B cell (primary cell): ENCODE results near the gene PSEN1. TPM values are rescaled to one million over a fixed set of nuclear protein-coding genes. Genes with fewer than 3 reads are reported as not detected.

Experiments
- ATAC-seq: fragments of 200-7000 bp; cut with Tn5 transposase; one replicate; pipeline ENCODE4 v1.10.0; 2021; ENCODE audit warnings: low read depth, mild to moderate bottlenecking, moderate number of reproducible peaks, moderate library complexity
- CTCF ChIA-PET: fragments of 350-600 bp; sonication (Branson Sonifier 250); formaldehyde crosslinking; loops from one replicate; lab custom pipeline; 2021; ENCODE audit warnings: antibody characterized with exemption, inconsistent platforms; lab: Charles Lee
- POLR2A ChIA-PET: fragments of 350-600 bp; sonication (Branson Sonifier 250); formaldehyde crosslinking; loops from one replicate; lab custom pipeline; 2021; ENCODE audit warnings: antibody characterized with exemption; lab: Charles Lee
- DNase-seq: peaks from one replicate; pipeline ENCODE4 v3.0.0; 2013
- H2AFZ ChIP-seq: 2 replicates; pipeline ENCODE4 v1.6.1; 2012; ENCODE audit warnings: mild to moderate bottlenecking, low read depth, low read length; ENCODE audit not compliant: insufficient read depth, poor library complexity, severe bottlenecking
- H3K27ac ChIP-seq, 2 donors: 1 replicate in 1 of 2; 2 replicates in 1 of 2; pipeline ENCODE4 v1.5.1; 2012 to 2013; ENCODE audit warnings: low read length in 2 of 2, mild to moderate bottlenecking in 2 of 2, moderate library complexity in 1 of 2
- H3K27me3 ChIP-seq, 4 experiments: fragments of 200-600 bp in 1 of 4; sonication (generic) in 1 of 4; replicated peaks in 1 of 4; 1 replicate in 2 of 4; 2 replicates in 2 of 4; pipeline versions ENCODE4 v1.6.1 to v1.7.0; 2013 to 2016; ENCODE audit warnings: low read length in 3 of 4, mild to moderate bottlenecking in 2 of 4, mixed read lengths in 1 of 4, moderate library complexity in 1 of 4; ENCODE audit not compliant: insufficient read depth in 4 of 4, control insufficient read depth in 3 of 4; ENCODE audit errors: control extremely low read depth in 1 of 4
- H3K36me3 ChIP-seq, 2 experiments: replicated peaks in 1 of 2; 1 replicate in 1 of 2; 2 replicates in 1 of 2; pipeline versions ENCODE4 v1.6.1 to v1.7.1; 2013; ENCODE audit warnings: low read length in 1 of 2; ENCODE audit not compliant: insufficient read depth in 2 of 2, control insufficient read depth in 1 of 2; ENCODE audit errors: control extremely low read depth in 1 of 2, extremely low read depth in 1 of 2
- H3K4me1 ChIP-seq, 2 donors: fragments of 200-600 bp in 1 of 2; sonication (generic) in 1 of 2; 1 replicate in 1 of 2; 2 replicates in 1 of 2; pipeline versions ENCODE4 v1.5.1 to v1.6.1; 2013 to 2017; ENCODE audit warnings: low read length in 2 of 2; ENCODE audit not compliant: control insufficient read depth in 2 of 2, insufficient read depth in 2 of 2
- H3K4me2 ChIP-seq: replicated peaks from 2 replicates; pipeline ENCODE3; 2012; ENCODE audit warnings: mild to moderate bottlenecking, low read depth, low read length; ENCODE audit not compliant: poor library complexity, severe bottlenecking
- H3K4me3 ChIP-seq, 5 experiments: fragments of 200-600 bp in 1 of 5; sonication (generic) in 1 of 5; 1 replicate in 3 of 5; 2 replicates in 2 of 5; pipeline versions ENCODE4 v1.5.1 to v1.7.0; 2011 to 2016; ENCODE audit warnings: low read length in 4 of 5, mild to moderate bottlenecking in 4 of 5, low read depth in 2 of 5, control low read depth in 1 of 5, moderate library complexity in 1 of 5; ENCODE audit not compliant: insufficient read depth in 1 of 5; ENCODE audit errors: control extremely low read depth in 1 of 5, extremely low read depth in 1 of 5
- H3K79me2 ChIP-seq: fragments of 200-600 bp; sonication (generic); one replicate; pipeline ENCODE4 v1.6.0; 2016; ENCODE audit warnings: low read length; ENCODE audit not compliant: control insufficient read depth, insufficient read depth
- H3K9ac ChIP-seq: fragments of 200-600 bp; sonication (generic); 2 replicates; pipeline ENCODE4 v1.6.1; 2017; ENCODE audit warnings: mild to moderate bottlenecking, low read length, moderate library complexity
- H3K9me3 ChIP-seq, 3 donors: one replicate each; pipeline versions ENCODE4 v1.6.1 to v1.7.1; 2013; ENCODE audit warnings: low read length in 2 of 3; ENCODE audit not compliant: control insufficient read depth in 2 of 3, insufficient read depth in 1 of 3; ENCODE audit errors: control extremely low read depth in 1 of 3
- H4K20me1 ChIP-seq: 2 replicates; pipeline ENCODE4 v1.6.0; 2012; ENCODE audit warnings: mild to moderate bottlenecking, low read length; ENCODE audit not compliant: insufficient read depth, control insufficient read depth, poor library complexity, severe bottlenecking
- H3K27ac Mint-ChIP-seq: one replicate; pipeline ENCODE4 v1.8.0; 2021; ENCODE audit warnings: mixed read lengths
- H3K27me3 Mint-ChIP-seq: one replicate; pipeline ENCODE4 v1.8.0; 2021; ENCODE audit warnings: mixed read lengths
- H3K4me1 Mint-ChIP-seq: one replicate; pipeline ENCODE4 v1.8.0; 2021; ENCODE audit warnings: mixed read lengths
- H3K4me3 Mint-ChIP-seq: one replicate; pipeline ENCODE4 v1.8.0; 2021; ENCODE audit warnings: mixed read lengths
- H3K9me3 Mint-ChIP-seq: one replicate; pipeline ENCODE4 v1.8.0; 2022; ENCODE audit warnings: mixed read lengths; ENCODE audit not compliant: insufficient read depth
- CTCF ChIP-seq: fragments of 200-600 bp; IDR thresholded peaks from one replicate; pipeline ENCODE4 v1.8.0; 2022; ENCODE audit warnings: antibody characterized with exemption, mild to moderate bottlenecking
- EZH2 ChIP-seq: IDR thresholded peaks from 2 replicates; pipeline ENCODE4 v1.6.1; 2012; ENCODE audit warnings: borderline replicate concordance, low read depth, mild to moderate bottlenecking, moderate library complexity, low read length; ENCODE audit not compliant: insufficient read depth, poor library complexity, severe bottlenecking
- WGBS: methylation state at CpG from one replicate; pipeline ENCODE4 v1.1.5; 2013; ENCODE audit warnings: missing lambda C conversion rate; ENCODE audit not compliant: insufficient coverage; 5-methylcytosine and 5-hydroxymethylcytosine counted together
- intact Hi-C: fragments of 100-400 bp; cut with micrococcal nuclease; formaldehyde crosslinking; loops from one replicate; pipeline ENCODE4 v1.10.0; 2022
- polyA plus RNA-seq: library from polyadenylated mRNA; depleted of rRNA; stranded (reverse); fragments of >200 nt; gene quantifications from 2 replicates; pipeline ENCODE4 v1.2.3, GENCODE V29; 2012
- total RNA-seq, 2 donors: library from RNA; stranded (reverse); fragments of 120-200 nt in 1 of 2; gene quantifications; 1 replicate in 1 of 2; 2 replicates in 1 of 2; pipeline versions ENCODE4 v1.2.3 to v1.2.4, GENCODE V29; 2013 to 2022

The PSEN1 gene
- total and polyA plus RNA-seq, 2 donors (not counting 1 experiment from before 2014, with no cell fraction given) = 10.2 to 75.9 TPM

GRCh38 chr14:73259837-73260236 is 123.5 kb downstream of the PSEN1 start:
- Mint-ChIP-seq H3K4me1 (peaks cover 8% of the 10 kb centered on the region), H3K27ac (no peak overlapping the region), H3K9me3 (no peaks in the 10 kb centered on the region), H3K27me3 (peaks cover 4% of the 10 kb centered on the region), H3K4me3 (no peak overlapping the region)
- intact Hi-C loops = no loop called here
- peaks cover 0 to 3% (median 0%) of the 10 kb centered on the region in 4 experiments for H3K27me3 ChIP-seq
- H3K9ac ChIP-seq = no peak overlapping the region
- no peak overlapping the region for H3K4me3 ChIP-seq
- DNase-seq (no peak), ATAC-seq (no peak)
- H3K4me2 ChIP-seq = no peak overlapping the region
- TF ChIP-seq EZH2 (no peak), CTCF (no peak)
- CTCF ChIA-PET = no interaction called here
- POLR2A ChIA-PET = no interaction called here
- 90% methylated on average over 9 of the region's 9 CpGs for WGBS
- H2AFZ ChIP-seq = no peak overlapping the region
- H4K20me1 ChIP-seq = no peaks in the 10 kb centered on the region
- H3K9me3 ChIP-seq = no peaks in the 10 kb centered on the region
- H3K79me2 ChIP-seq = no peaks in the 10 kb centered on the region
- H3K36me3 ChIP-seq = no peaks in the 10 kb centered on the region
- no peaks in the 10 kb centered on the region for H3K4me1 ChIP-seq
- no peak overlapping the region for H3K27ac ChIP-seq

- no peak overlapping the region for H2AFZ ChIP-seq
- no peak overlapping the region for H3K4me3 ChIP-seq
- no peak overlapping the region for H3K4me2 ChIP-seq
- ChIA-PET CTCF (no interaction called here), POLR2A (no interaction called here)
- Mint-ChIP-seq H3K4me3 (no peak overlapping the region), H3K9me3 (no peaks in the 10 kb centered on the region), H3K27ac (no peak overlapping the region), H3K27me3 (peaks cover 4% of the 10 kb centered on the region), H3K4me1 (peaks cover 8% of the 10 kb centered on the region)
- peaks cover 0 to 3% (median 0%) of the 10 kb centered on the region in 4 experiments for H3K27me3 ChIP-seq
- H3K36me3 ChIP-seq = no peaks in the 10 kb centered on the region
- ATAC-seq (no peak), DNase-seq (no peak)
- H3K9me3 ChIP-seq = no peaks in the 10 kb centered on the region
- no peak for TF ChIP-seq CTCF
- TF ChIP-seq EZH2 = no peak
- no peak overlapping the region for H3K9ac ChIP-seq
- H3K27ac ChIP-seq = no peak overlapping the region
- no peaks in the 10 kb centered on the region for H4K20me1 ChIP-seq
- intact Hi-C loops = no loop called here
- WGBS = 85% methylated on average over 11 of the region's 11 CpGs
- H3K79me2 ChIP-seq = no peaks in the 10 kb centered on the region
- H3K4me1 ChIP-seq = no peaks in the 10 kb centered on the region
Measured at GRCh38 chr14:73260574-73260973, 124.3 kb downstream of the PSEN1 start.
